ENCODE results near the gene LILRA2. TPM values are rescaled to one million over a fixed set of nuclear protein-coding genes. Genes with fewer than 3 reads are reported as not detected.

Gene LILRA2
- polyA plus RNA-seq, 1 donor (not counting 4 experiments of a cell fraction or from before 2014, with no cell fraction given): not detected

DNA sequence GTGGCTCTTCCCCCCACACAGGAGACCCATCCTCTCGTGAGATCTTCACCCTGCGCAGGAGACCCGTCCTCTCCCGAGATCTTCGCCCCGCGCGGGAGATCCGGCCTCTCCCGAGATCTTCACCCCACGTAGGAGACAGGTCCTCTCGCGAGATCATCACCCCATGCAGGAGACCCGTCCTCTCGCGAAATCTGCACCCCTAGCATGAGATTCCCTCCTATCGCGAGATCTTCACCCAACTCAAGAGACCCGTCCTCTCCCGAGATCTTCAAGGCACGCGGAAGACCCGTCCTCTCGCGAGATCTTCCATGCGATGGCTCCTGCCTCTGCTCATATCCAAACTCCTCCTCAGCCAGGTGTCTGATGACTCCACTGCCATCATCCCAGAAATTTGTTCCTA lies 46.6 kb upstream of the LILRA2 start:
- FAIRE-seq (no peak), DNase-seq (ENCODE audit: low read depth, low spot score) (no peak)
- no peaks in the 10 kb centered on the region for H3K9me3 ChIP-seq (ENCODE audit: control insufficient read depth, low read depth, low read length)
- TF ChIP-seq EZH2 (IDR thresholded peaks at IDR 0.05; ENCODE audit: low read length): no peak
- TF ChIP-seq, protein P1, sequence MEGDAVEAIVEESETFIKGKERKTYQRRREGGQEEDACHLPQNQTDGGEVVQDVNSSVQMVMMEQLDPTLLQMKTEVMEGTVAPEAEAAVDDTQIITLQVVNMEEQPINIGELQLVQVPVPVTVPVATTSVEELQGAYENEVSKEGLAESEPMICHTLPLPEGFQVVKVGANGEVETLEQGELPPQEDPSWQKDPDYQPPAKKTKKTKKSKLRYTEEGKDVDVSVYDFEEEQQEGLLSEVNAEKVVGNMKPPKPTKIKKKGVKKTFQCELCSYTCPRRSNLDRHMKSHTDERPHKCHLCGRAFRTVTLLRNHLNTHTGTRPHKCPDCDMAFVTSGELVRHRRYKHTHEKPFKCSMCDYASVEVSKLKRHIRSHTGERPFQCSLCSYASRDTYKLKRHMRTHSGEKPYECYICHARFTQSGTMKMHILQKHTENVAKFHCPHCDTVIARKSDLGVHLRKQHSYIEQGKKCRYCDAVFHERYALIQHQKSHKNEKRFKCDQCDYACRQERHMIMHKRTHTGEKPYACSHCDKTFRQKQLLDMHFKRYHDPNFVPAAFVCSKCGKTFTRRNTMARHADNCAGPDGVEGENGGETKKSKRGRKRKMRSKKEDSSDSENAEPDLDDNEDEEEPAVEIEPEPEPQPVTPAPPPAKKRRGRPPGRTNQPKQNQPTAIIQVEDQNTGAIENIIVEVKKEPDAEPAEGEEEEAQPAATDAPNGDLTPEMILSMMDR (optimal IDR thresholded peaks at IDR 0.05 in 1 of 3, IDR thresholded peaks at IDR 0.05 in 1 of 3, conservative IDR thresholded peaks at IDR 0.05 in 1 of 3; ENCODE audit: extremely low read depth in 1 of 3, insufficient read depth in 2 of 3, low read length in 3 of 3): no peak
- H4K20me1 ChIP-seq (ENCODE audit: control insufficient read depth, extremely low read depth, insufficient read depth, low read length): no peaks in the 10 kb centered on the region
- H3K27me3 ChIP-seq (ENCODE audit: control insufficient read depth, extremely low read depth, insufficient read depth, low read length): no peaks in the 10 kb centered on the region
- H3K4me2 ChIP-seq (ENCODE audit: control insufficient read depth, extremely low read depth, insufficient read depth, low read depth, low read length): no peak overlapping the region
- dilution Hi-C loops (cut with MboI; ENCODE audit: extremely low pct_ligation_motif_present, low sequenced_read_pairs): no loop called here
- no peak overlapping the region for H2AFZ ChIP-seq (ENCODE audit: control insufficient read depth, low read length)
- no peaks in the 10 kb centered on the region for H3K36me3 ChIP-seq (ENCODE audit: control insufficient read depth in 2 of 2, extremely low read depth in 1 of 2, insufficient read depth in 2 of 2, low read length in 2 of 2)
- H3K4me3 ChIP-seq (ENCODE audit: control insufficient read depth in 2 of 3, extremely low read depth in 1 of 3, insufficient read depth in 2 of 3, low read depth in 1 of 3, low read length in 3 of 3): no peak overlapping the region
- no peaks in the 10 kb centered on the region for H3K9me1 ChIP-seq (ENCODE audit: control insufficient read depth, extremely low read depth, insufficient read depth, low read length)
- H3K4me1 ChIP-seq (ENCODE audit: control insufficient read depth, extremely low read depth, insufficient read depth, low read length): no peaks in the 10 kb centered on the region
- H3K9ac ChIP-seq (ENCODE audit: control insufficient read depth, extremely low read depth, insufficient read depth, low read length): no peak overlapping the region
- H3K27ac ChIP-seq (ENCODE audit: control insufficient read depth, insufficient read depth, low read length): no peak overlapping the region
- H3K79me2 ChIP-seq (ENCODE audit: control insufficient read depth, insufficient read depth, low read length): no peaks in the 10 kb centered on the region

DNA sequence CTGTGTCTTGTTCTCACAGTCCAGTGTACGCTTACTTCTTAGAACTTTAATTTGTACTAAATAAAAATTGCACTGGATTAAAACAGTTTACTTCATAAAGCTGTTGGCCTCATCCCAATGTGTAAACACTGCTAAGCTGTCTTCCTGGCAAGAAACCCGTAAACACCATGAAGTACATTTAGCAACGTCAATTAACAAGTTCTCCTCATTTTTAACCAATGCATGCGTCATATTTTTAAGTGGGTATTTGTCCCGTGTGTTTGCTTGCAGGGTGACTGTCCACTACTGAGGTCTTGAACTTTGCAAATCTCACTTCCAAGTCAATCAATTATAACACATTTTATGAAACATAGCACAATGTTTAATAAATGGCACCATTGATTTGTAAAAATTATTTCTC lies 42.7 kb upstream of the LILRA2 start:
- Histone ChIP-seq H3K36me3 (ENCODE audit: control insufficient read depth in 2 of 2, extremely low read depth in 1 of 2, insufficient read depth in 2 of 2, low read length in 2 of 2) (no peaks in the 10 kb centered on the region), H3K9me1 (ENCODE audit: control insufficient read depth, extremely low read depth, insufficient read depth, low read length) (no peaks in the 10 kb centered on the region), H3K27ac (ENCODE audit: control insufficient read depth, insufficient read depth, low read length) (no peak overlapping the region), H3K4me1 (ENCODE audit: control insufficient read depth, extremely low read depth, insufficient read depth, low read length) (no peaks in the 10 kb centered on the region), H3K9me3 (ENCODE audit: control insufficient read depth, low read depth, low read length) (peaks cover 9% of the 10 kb centered on the region), H3K27me3 (ENCODE audit: control insufficient read depth, extremely low read depth, insufficient read depth, low read length) (no peaks in the 10 kb centered on the region), H2AFZ (ENCODE audit: control insufficient read depth, low read length) (no peak overlapping the region), H4K20me1 (ENCODE audit: control insufficient read depth, extremely low read depth, insufficient read depth, low read length) (no peaks in the 10 kb centered on the region), H3K79me2 (ENCODE audit: control insufficient read depth, insufficient read depth, low read length) (no peaks in the 10 kb centered on the region), H3K4me2 (ENCODE audit: control insufficient read depth, extremely low read depth, insufficient read depth, low read depth, low read length) (no peak overlapping the region), H3K9ac (ENCODE audit: control insufficient read depth, extremely low read depth, insufficient read depth, low read length) (no peak overlapping the region), H3K4me3 (ENCODE audit: control insufficient read depth in 2 of 3, extremely low read depth in 1 of 3, insufficient read depth in 2 of 3, low read depth in 1 of 3, low read length in 3 of 3) (no peak overlapping the region)
- FAIRE-seq (no peak), DNase-seq (ENCODE audit: low read depth, low spot score) (no peak)
- TF ChIP-seq EZH2 (IDR thresholded peaks at IDR 0.05; ENCODE audit: low read length): no peak
- TF ChIP-seq, protein P1 (optimal IDR thresholded peaks at IDR 0.05 in 1 of 3, IDR thresholded peaks at IDR 0.05 in 1 of 3, conservative IDR thresholded peaks at IDR 0.05 in 1 of 3; ENCODE audit: extremely low read depth in 1 of 3, insufficient read depth in 2 of 3, low read length in 3 of 3): no peak
- dilution Hi-C loops (cut with MboI; ENCODE audit: extremely low pct_ligation_motif_present, low sequenced_read_pairs): no loop called here
